HG02571 (cell line): ENCODE results near the gene LGALS7B.
"Not testable (repeated sequence)": the region's sequence is repeated elsewhere in the genome, so short reads cannot be mapped to it uniquely, and the experiment has no call there.

ENCODE experiments used
- ATAC-seq: cut with Tn5 transposase; IDR thresholded peaks from one replicate; pipeline ENCODE4 v1.9.1; 2021; ENCODE audit warnings: mild to moderate bottlenecking, moderate library complexity; ENCODE audit not compliant: unreplicated experiment

The LGALS7B gene

DNA sequence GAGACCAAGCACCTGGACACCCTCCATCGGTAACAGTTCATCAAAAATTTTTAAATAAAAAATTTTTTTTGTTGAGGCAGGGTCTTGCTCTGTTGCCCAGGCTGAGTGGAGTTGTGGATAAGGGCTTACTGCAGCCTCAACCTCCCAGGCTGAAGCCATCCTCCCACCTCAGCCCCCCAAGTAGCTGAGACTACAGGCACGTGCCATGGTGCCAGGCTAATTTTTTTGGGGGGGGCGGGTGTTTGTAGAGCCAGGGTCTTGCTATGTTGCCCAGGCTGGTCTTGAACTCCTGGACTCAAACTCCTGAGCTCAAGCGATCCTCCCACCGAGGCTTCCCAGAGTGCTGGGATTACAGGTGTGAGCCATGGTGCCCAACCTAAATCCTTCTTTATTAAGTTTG lies 4.7 kb downstream of the LGALS7B start:
- no peak for ATAC-seq

DNA sequence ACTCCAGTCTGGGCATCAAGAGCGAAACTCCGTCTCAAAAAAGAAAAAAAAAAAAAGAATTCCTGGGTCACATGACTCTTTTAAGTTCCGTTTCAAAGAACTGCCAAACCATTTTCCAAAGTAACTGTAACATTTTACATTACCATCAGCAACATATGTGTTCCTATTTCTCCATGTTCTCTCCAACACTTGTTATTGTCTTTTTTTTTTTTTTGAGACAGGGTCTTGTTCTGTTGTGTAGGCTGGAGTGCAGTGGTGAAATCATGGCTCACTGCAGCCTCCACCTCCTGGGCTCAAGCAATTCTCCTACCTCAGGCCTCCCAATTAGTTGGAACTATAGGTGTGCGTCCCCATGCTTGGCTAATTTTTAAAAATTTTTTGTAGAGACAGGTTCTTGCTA lies 6.5 kb downstream of the LGALS7B start:
- no peak for ATAC-seq

DNA sequence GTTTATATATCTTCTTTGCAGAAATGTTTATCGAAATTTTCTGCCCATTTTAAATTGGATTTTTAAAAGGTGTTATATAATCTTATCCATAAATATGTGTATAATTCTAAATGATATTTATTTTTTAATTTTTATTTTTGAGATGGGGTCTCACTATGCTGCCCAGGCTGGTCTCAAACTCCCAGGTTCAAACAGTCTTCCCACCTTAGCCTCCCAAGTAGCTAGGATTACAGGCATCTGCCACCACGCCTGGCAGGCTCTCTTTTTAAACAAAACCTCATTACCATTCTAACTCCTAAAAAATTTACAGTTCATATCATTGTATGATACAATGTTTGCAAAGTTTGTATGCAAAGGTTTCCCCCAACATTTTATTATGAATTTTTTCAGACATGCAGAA lies 7.2 kb downstream of the LGALS7B start:
- ATAC-seq, result no peak

- not testable (repeated sequence) for ATAC-seq
Observed at GRCh38 chr19:38797781-38798180, 8.8 kb downstream of the LGALS7B start.

- no peak for ATAC-seq
Observed at GRCh38 chr19:38799104-38799503, 10.1 kb downstream of the LGALS7B start.

DNA sequence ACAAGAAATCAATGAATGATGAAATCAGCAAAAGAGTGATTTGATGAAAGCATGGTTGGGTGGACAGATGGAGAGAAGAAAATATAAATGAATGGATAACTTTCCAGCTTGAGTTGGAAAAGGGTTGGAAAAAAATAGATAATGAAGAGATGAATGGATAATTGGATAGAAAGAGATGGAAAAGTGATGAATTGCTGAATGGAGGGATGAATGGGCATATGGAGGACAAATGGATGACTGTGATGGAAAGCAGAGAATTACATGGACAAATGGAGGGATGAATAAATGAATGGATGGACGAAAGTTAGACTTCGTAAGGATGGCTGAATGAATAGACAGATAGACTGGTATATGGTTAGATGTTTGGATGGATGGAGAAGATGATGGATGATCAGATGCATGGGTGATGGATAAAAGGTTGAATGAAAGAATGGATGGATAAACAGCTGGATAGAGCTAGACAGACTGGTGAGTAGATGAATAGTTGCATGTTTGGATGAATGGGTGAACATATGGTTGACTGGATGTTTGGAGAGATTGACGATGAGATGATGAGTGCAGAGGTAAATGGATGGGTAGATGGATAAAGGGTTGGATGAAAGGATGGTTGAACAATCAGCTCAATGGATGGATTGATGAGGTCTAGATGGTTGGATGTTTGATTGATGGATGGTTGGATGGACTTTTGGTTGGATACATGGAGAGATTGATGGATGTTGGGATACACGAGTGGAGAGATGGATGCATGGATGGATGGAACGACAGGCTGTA lies 11.8 kb downstream of the LGALS7B start:
- no peak for ATAC-seq

DNA sequence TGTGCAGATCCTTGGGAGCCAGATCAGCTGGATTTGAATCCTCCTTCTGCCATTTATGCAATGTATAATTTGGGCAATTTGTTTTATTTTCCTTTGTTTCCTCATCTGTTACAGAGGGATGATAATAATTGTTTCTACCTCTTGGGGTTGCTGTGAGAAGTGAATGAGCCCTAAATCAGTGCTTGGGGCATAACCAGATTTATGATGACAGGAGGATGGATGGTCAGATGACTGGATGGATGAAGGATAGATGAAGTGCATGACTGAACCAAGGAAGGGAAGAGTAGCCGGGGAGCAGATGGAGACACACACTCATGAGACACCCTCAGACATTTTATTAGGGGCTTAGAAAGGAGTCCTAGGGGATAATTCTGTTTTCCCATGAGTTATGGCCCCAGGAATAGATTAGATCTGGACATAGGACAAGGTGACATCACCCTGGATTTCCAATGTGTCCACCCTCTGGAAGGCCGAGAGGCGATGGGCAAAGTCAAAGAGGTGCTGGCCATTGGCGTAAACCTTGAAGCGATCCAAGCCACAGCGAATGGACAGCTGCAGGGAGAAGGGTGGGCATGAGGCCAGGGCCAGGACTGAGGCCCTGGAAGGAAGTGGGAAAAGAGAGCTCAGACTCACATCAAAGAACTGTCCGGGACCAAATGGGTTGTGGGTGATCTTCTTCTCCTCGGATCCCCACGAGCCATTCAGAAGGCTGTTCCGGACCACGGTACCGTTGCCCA lies 12.5 kb downstream of the LGALS7B start:
- ATAC-seq, result no peak

- no peak for ATAC-seq
Observed at GRCh38 chr19:38803543-38803942, 14.5 kb downstream of the LGALS7B start.

- ATAC-seq, result no peak
Observed at GRCh38 chr19:38805180-38805579, 16.2 kb downstream of the LGALS7B start.

DNA sequence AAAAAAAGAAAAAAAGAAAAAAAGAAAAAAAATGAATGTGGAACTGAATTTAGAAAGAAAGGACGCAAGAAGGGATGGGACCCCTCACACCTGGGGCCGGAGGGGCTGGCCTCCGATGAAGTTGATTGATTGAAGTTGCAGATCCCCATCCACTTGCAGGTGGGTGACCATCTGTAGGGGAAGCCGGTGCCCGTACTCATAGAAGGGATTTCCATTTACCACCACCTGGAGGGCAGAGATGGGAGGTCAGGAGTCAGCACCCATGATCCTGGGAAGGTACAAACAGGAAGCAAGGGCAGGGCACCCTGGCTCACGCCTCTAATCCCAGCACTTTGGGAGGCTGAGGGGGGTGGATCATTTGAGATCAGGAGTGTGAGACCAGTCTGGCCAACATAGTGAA lies 17.4 kb downstream of the LGALS7B start:
- ATAC-seq, result no peak

GRCh38 chr19:38807374-38808098 lies 18.5 kb downstream of the LGALS7B start:
- ATAC-seq, result not testable (repeated sequence)

GRCh38 chr19:38808741-38809140 lies 19.7 kb downstream of the LGALS7B start:
- ATAC-seq, result no peak

DNA sequence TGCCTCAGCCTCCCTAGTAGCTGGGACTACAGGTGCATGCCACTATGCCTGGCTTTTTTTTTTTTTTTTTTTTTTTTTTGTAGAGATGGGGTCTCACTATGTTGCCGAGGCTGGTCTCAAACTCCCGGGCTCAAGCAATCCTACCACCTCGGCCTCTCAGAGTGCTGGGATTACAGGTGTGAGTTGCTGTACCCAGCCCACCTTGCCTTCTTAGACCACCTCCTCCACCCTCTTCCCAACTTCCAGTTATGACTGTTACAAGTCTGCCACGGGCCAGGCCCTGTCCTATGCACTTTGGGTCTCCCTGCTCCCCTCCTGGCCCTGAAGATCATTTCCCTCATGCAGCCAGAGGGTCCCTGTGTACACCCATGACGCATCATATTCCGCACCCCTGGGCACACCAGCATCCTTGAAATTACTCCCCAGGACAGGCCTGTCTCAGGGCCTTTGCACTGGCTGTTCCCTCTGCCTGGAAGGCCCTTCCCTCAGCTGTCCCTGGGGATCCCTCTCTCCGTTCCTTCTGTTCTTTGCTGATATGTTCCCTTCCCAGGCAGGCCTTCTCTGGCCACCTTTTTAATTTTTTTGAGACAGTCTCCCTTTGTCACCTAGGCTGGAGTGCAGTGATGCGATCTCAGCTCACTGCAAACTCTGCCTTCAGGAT lies 20.7 kb downstream of the LGALS7B start:
- ATAC-seq, result no peak

- no peak for ATAC-seq
Observed at GRCh38 chr19:38812009-38812840, 23.2 kb downstream of the LGALS7B start.

GRCh38 chr19:38812841-38813320 lies 23.9 kb downstream of the LGALS7B start, which contains the start of gene LGALS4:
Gene LGALS4 (minus strand): TSS chr19:38812945. CDS start chr19:38812886, 59 bp downstream.
- ATAC-seq, result no peak

DNA sequence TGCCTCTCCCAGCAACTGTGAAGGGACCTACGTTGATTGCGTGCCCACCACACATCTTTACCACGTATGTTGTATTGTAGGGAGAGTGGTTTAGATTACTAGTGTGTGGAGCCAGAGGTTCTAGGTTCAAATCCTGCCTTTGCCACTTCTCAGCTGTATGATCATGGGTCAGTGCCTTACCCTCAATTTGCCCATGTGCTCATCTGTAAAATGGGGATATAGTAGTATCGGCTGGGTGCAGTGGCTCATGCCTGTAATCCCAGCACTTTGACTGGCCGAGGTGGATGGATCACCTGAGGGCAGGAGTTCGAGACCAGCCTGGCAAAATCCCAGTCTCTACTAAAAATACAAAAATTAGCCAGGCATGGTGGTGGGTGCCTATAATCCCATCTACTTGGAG lies 24.3 kb downstream of the LGALS7B start:
- no peak for ATAC-seq

GRCh38 chr19:38813932-38814331 lies 24.9 kb downstream of the LGALS7B start:
- not testable (repeated sequence) for ATAC-seq

GRCh38 chr19:38815059-38816001 lies 26.3 kb downstream of the LGALS7B start:
- no peak for ATAC-seq
